Fibroblast of lung (primary cell): ENCODE measurements around the gene CDH4.

ENCODE experiments used
- EZH2 ChIP-seq: IDR thresholded peaks from 2 replicates; pipeline ENCODE4 v1.5.1; 2012; ENCODE audit warnings: low read length, control low read depth, mild to moderate bottlenecking; ENCODE audit errors: missing control alignments
- TF ChIP-seq, protein P1 (sequence below), 2 donors: IDR thresholded peaks in 1 of 2; conservative IDR thresholded peaks in 1 of 2; 1 replicate in 1 of 2; 2 replicates in 1 of 2; pipeline ENCODE4 v1.5.1; 2011 to 2012; ENCODE audit warnings: low read length in 2 of 2, control low read depth in 1 of 2, inconsistent platforms in 1 of 2, low read depth in 1 of 2, mild to moderate bottlenecking in 1 of 2

- TF ChIP-seq, protein P1, sequence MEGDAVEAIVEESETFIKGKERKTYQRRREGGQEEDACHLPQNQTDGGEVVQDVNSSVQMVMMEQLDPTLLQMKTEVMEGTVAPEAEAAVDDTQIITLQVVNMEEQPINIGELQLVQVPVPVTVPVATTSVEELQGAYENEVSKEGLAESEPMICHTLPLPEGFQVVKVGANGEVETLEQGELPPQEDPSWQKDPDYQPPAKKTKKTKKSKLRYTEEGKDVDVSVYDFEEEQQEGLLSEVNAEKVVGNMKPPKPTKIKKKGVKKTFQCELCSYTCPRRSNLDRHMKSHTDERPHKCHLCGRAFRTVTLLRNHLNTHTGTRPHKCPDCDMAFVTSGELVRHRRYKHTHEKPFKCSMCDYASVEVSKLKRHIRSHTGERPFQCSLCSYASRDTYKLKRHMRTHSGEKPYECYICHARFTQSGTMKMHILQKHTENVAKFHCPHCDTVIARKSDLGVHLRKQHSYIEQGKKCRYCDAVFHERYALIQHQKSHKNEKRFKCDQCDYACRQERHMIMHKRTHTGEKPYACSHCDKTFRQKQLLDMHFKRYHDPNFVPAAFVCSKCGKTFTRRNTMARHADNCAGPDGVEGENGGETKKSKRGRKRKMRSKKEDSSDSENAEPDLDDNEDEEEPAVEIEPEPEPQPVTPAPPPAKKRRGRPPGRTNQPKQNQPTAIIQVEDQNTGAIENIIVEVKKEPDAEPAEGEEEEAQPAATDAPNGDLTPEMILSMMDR (conservative IDR thresholded peaks at IDR 0.05 in 1 of 2, IDR thresholded peaks at IDR 0.05 in 1 of 2; ENCODE audit: low read depth in 1 of 2, low read length in 2 of 2), result no peak
- TF ChIP-seq EZH2, result no peak
These were observed 274.8 kb downstream of the CDH4 start for GRCh38 chr20:61526907-61527306.
